Measurements from ENCODE around the gene RRP8. TPM values are rescaled to one million over a fixed set of nuclear protein-coding genes. Genes with fewer than 3 reads are reported as not detected.

The RRP8 gene
- total RNA-seq, 1 experiment from 2014 or later = 16.0 TPM

DNA sequence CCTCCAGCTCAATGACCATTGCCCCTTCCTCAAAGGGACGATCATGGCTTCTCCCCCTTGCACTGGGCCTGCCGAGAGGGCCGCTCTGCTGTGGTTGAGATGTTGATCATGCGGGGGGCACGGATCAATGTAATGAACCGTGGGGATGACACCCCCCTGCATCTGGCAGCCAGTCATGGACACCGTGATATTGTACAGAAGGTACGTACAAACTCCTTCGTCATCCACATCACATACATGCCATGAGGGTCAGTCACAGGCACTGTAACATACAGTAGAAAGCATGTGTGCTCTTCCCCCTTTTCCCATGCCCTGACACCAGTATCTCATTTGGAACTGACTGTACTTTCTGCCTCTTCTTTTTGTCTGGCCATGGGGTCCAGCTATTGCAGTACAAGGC, 4.6 kb upstream of the RRP8 start:
- DNase-seq = no peak
- no peak overlapping the region for H3K23ac ChIP-seq (ENCODE audit: insufficient read length, low read depth, low read length)
- H2BK120ac ChIP-seq (ENCODE audit: low read depth, low read length, poor library complexity, severe bottlenecking) = no peak overlapping the region
- H3K9me3 ChIP-seq (ENCODE audit: control insufficient read depth, low read depth, low read length) = no peaks in the 10 kb centered on the region
- H3K36me3 Mint-ChIP-seq (ENCODE audit: insufficient read depth in 1 of 3, low read depth in 3 of 3) = peaks cover 32 to 51% (median 46%) of the 10 kb centered on the region in 3 experiments; a peak in 6 of 7 replicates
- peaks cover 2% of the 10 kb centered on the region; the same call in 1 of the 2 replicates for H3K79me2 ChIP-seq (ENCODE audit: insufficient read depth, low read length)
- no peak overlapping the region for H2BK20ac ChIP-seq (ENCODE audit: low read depth, low read length, poor library complexity, severe bottlenecking)
- no peak overlapping the region for H3K9ac ChIP-seq (ENCODE audit: extremely low read depth, insufficient read length, low read length)
- H3K56ac ChIP-seq (ENCODE audit: insufficient read length, low read depth, low read length) = no peak overlapping the region
- no peaks in the 10 kb centered on the region; the same call in 1 of the 2 replicates for H3K4me1 ChIP-seq (ENCODE audit: insufficient read depth, low read length)
- H2AFZ ChIP-seq (ENCODE audit: low read length) = no peak overlapping the region
- no peaks in the 10 kb centered on the region; the same call in 1 of the 2 replicates for H3K27me3 Mint-ChIP-seq (ENCODE audit: low read depth)
- no peak overlapping the region for H4K91ac ChIP-seq (ENCODE audit: insufficient read length, low read depth, low read length)
- H3K79me1 ChIP-seq (ENCODE audit: insufficient read depth, low read depth, low read length, poor library complexity, severe bottlenecking) = no peaks in the 10 kb centered on the region
- no peaks in the 10 kb centered on the region for H4K20me1 ChIP-seq (ENCODE audit: control insufficient read depth, insufficient read depth, insufficient read length)
- H3K18ac ChIP-seq (ENCODE audit: insufficient read length, low read depth, low read length) = no peak overlapping the region
- H4K8ac ChIP-seq (replicated peaks; ENCODE audit: insufficient read length, low read depth, low read length) = no peak overlapping the region
- H3K4ac ChIP-seq (ENCODE audit: low read depth, low read length) = no peak overlapping the region
- H3K4me3 Mint-ChIP-seq = no peak overlapping the region
- H2BK15ac ChIP-seq (ENCODE audit: low read depth, low read length) = no peak overlapping the region
- TF ChIP-seq, protein P1, sequence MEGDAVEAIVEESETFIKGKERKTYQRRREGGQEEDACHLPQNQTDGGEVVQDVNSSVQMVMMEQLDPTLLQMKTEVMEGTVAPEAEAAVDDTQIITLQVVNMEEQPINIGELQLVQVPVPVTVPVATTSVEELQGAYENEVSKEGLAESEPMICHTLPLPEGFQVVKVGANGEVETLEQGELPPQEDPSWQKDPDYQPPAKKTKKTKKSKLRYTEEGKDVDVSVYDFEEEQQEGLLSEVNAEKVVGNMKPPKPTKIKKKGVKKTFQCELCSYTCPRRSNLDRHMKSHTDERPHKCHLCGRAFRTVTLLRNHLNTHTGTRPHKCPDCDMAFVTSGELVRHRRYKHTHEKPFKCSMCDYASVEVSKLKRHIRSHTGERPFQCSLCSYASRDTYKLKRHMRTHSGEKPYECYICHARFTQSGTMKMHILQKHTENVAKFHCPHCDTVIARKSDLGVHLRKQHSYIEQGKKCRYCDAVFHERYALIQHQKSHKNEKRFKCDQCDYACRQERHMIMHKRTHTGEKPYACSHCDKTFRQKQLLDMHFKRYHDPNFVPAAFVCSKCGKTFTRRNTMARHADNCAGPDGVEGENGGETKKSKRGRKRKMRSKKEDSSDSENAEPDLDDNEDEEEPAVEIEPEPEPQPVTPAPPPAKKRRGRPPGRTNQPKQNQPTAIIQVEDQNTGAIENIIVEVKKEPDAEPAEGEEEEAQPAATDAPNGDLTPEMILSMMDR (conservative IDR thresholded peaks at IDR 0.05) = no peak
- H3K9me3 Mint-ChIP-seq = no peaks in the 10 kb centered on the region
- H3K27me3 ChIP-seq (ENCODE audit: insufficient read depth, low read length) = no peaks in the 10 kb centered on the region
- no peak overlapping the region for H3K14ac ChIP-seq (ENCODE audit: insufficient read depth, low read length)
- no peak overlapping the region for H4K5ac ChIP-seq (ENCODE audit: insufficient read length, low read depth, low read length)
- H3K4me1 Mint-ChIP-seq = peaks cover 24% of the 10 kb centered on the region in 2 experiments
- no peak overlapping the region for H3T11ph ChIP-seq (ENCODE audit: low read length)
- no peak overlapping the region for H2AK5ac ChIP-seq (ENCODE audit: insufficient read length, low read length)
- no peak overlapping the region for H2BK12ac ChIP-seq (ENCODE audit: insufficient read length, low read depth, low read length)
- no peak overlapping the region for H2BK5ac ChIP-seq (ENCODE audit: insufficient read length, low read length)
- H3K4me2 ChIP-seq (ENCODE audit: insufficient read depth, insufficient read length, low read length) = no peak overlapping the region
- WGBS (ENCODE audit: extremely low coverage, insufficient read length, low lambda C conversion rate) = no CpG with 5 or more reads among the region's 9 CpGs
- H3K23me2 ChIP-seq (ENCODE audit: insufficient read length, low read depth, low read length, poor library complexity, severe bottlenecking) = peaks cover 21% of the 10 kb centered on the region
- no peak overlapping the region for H3K27ac ChIP-seq (ENCODE audit: insufficient read length, low read depth, low read length)
- H3K27ac Mint-ChIP-seq = peak overlapping the region; percentile 31 to 97 (median 82); a peak in 5 of 7 replicates
